HG03575 (cell line): Measurements from ENCODE around the gene SIAH1.
A peak's percentile ranks its signal among the peaks of the same experiment; 100 is the strongest.
"Not testable (repeated sequence)": the region's sequence is repeated elsewhere in the genome, so short reads cannot be mapped to it uniquely, and the experiment has no call there.

Experiments
- ATAC-seq: cut with Tn5 transposase; IDR thresholded peaks from one replicate; pipeline ENCODE4 v1.9.1; 2021; ENCODE audit not compliant: unreplicated experiment, insufficient number of reproducible peaks, low FRiP score; ENCODE audit errors: extremely low read depth

The SIAH1 gene

DNA sequence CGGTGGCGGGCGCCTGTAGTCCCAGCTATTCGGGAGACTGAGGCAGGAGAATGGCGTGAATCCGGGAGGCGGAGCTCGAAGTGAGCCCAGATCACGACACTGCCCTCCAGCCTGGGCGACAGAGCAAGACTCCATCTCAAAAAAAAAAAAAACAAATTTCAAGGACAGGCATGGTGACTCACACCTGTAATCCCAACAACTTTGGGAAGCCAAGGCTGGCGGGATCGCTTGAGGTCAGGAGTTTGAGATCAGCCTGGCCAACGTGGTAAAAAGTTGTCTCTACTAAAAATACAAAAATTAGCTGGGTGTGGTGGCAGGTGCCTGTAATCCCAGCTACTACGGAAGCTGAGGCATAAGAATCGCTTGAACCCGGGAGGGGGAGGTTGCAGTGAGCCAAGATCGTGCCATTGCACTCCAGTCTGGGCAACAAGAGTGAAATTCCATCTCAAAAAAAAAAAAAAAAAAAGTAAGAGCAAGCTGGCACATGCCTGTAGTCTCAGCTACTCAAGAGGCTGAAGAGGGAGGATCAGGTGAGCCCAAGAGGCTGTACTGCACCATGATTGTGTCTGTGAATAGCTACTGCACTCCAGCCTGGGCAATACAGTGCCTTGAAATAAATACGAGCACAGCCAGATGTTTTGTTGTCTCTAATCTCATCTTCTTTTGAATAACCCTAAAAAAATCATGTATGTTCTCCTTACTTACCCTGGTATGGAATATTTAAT is 14.4 kb downstream of the SIAH1 start:
- not testable (repeated sequence) for ATAC-seq

DNA sequence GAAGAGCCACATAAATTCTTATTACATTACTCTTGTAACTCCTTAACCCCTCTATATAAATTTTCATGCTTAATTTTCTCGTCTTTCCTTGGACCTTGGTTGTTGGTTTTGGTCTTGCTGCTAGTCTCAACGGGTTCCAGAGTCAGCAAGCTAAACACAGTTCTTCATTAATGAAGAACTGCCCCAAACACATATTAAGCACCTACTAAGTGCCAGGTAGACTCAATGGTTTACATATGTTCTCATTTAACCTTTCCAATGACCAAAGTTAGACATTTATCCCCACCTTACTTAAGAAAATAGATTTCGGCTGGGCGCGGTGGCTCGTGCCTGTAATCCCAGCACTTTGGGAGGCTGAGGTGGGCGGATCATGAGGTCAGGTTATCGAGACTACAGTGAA is 15.0 kb downstream of the SIAH1 start:
- ATAC-seq = no peak

DNA sequence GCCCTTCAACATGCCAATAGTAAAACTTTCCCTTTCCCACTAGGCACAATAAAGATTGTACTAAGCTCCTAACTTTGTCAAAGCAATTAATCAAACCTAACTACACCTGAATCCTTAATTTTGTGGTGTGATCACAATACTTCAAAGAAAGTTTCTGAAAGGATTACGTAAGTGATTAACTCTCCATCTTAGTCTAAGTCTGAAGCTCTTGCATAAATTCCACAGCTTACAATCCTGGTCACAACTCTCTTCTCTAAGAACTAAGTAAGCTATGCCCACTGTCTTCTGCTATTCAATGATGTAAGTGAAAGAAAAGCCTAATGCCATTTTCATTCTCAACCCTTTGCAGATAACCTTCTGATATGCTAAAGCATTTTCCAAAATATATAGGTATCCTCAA is 15.4 kb downstream of the SIAH1 start:
- no peak for ATAC-seq

DNA sequence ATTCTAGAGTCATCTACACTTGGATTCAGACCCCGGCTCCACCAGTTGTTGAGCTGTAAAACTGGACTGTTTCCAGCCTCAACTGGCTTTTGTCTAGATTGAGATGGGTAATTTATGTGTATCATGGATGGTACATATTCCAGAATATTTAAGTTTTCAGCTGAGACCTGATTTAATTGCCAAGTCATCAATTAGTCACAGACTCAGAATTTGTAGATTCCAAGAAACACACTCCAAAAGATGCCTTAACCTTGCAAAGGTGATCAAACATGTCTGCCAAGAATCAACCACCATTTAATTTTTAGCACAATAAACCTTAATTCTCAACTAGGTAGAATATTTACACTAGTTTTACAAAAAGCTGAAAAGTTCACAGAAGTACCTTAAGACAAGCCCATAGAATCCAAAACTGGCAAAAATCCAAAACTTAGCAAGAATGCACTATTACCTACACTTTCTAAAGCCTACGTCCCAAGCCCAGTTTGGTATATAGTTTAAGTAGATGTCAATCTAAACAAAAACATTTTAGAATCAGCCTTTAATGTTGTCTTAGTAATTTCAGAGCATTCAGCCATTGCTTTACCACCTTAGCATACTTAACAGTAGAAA is 17.7 kb downstream of the SIAH1 start:
- no peak for ATAC-seq

DNA sequence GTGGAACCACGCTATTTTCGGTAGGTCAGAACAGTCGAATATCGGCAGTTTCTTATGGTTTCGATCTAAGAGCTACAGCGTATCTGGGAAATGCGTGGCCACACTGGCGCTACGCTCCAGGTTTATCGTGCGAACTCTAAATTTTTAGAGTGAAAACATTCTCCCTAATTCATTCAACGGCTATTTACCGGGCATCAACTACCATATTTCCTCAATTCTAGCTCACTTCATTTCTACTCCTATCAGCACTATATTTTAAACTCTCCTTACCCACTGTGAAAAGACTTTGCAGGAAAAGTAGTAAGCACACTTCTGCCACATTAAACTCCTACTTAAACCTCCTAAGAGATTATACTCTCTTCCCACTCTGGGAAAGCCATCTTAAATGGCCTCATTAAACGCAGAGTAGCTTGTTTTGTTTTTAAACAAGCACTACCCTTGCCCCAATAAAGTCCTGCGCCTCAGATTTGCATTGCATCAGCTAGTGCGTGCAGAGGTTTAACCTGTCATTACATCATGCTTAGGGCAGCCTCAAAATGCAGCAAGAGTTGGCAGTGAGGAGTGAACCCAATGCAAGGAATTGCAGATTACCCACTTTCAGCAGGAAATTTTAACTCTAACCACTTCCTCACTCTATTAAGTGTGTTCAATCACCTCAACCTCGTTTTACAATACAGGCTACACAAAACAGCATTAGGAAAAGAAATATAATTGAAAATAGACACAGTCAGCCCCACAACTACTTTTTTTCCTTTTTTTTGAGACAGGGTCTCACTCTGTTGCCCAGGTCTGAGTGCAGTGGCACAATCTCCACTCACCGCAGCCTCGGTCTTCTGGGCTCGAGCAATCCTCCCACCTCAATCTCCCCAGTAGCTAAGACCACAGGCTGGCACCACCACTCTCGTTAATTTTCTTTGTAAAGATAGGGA is 18.8 kb downstream of the SIAH1 start:
- ATAC-seq = peak; percentile 40

DNA sequence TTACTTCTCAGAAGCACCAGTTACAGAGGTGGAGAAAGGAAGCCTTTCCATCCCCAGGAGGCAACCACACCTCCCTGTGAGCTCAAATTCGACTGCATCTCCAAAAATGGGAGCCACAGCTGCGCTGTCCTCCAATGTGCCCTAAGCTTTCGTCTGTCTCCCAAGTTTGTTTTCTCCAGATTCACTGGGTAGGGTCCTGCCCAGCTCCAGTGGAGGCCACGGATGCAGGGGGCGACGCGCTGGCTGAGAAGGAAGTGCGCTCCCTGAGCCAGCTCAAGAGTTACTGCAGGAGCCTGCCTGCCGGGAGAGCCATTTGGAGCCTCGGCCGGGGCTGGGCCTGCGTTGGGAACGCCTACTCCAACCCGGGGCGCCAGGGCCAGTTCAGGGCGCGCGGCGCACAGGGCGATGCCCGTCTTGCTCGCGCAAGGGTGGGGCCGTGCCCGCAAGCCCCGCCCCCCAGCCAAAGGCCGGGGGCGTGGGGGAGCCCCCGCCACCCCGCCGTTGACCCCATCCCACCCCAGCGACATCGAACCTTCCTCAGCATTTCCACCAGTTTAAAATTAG is 19.5 kb downstream of the SIAH1 start:
- peak; percentile 29 for ATAC-seq

DNA sequence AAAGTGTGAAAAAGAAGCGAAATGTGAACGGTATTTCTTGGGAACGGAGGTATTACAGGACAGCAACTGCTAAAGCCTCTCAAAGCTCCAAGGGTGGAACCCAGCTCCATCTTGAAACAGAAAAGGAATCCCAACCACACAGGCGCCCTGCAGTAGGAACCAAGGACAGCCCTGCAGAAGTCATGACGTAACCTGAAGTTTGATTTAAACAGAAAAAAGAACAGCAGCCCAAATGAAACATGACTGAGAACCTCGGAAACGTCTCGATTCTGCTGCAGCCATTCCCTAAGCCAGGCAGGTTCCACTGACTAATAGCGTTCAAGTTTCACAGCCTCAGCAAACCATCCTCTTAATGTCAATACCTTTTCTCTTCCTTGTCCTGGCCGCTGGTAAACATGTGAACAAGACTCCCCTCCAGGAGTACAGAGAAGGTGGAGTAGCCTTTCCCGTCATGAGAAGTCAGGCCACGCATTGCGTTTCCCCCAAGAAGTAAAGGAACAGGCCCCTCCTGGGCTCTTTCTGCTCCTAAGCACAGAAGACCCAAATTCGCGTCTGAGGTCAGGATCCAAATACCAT is 20.1 kb downstream of the SIAH1 start:
- ATAC-seq = no peak

DNA sequence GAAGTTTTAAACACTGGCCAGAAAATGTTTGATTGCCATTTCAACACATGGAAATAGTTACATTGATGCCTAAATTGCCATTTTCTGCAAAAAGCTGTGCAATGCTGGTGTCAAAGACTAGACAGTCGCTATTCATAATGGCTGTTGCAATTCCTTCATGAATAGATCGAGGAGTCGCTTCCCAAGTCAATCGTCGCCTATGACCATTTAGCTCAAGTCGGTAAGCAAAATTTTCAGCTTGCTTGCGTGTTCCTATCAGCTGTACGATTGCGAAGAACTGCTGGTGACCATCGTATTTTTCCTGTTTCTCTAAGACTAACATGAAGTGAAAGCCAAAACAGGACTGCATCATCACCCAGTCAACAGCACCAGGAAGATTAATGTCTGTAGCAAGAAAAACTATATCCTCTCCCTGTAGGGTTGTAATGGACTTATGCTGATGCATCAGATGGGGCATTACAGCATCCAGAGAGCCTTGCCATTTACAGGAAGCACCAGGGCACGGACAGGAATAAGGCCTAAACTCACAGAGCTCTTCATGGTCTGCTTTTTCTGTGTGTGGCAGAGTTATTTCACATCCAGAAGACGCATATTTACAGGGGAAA is 23.6 kb downstream of the SIAH1 start:
- ATAC-seq = no peak

DNA sequence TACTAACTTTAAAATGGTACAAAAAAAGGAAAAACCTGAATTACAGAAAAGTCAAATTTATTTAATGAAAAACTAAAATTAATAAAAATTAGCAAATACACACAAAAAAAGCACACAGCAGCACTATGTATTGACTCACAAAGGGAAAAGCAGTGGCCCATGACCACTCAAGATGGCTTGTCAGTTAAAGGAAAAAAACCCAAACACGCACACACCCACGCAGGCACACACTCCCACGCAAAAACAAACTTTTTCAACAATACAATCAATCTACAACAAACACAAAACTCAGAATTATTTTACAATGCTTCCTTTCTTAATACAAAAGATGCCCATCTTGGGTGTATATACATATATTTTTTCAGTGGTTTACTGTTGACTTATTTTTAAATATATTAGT is 24.2 kb downstream of the SIAH1 start:
- no peak for ATAC-seq

DNA sequence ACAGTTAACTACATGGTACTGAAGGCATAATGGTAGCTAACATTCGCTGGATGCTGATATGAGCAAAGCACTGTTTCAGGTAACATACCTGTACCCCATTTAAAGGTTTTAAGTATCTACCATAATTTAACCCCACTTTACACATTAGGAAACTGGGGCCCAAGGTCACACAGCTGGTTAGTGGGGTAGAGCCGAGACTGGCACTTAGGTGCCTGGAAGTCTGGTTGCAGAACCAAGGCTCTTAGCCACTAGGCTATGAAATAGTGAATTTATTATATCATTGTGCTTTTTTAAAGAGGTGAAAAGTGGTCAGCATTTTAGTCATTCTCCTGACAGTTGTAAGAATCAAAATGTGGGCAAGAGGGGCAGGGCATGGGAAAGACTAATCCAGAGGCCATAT is 25.2 kb downstream of the SIAH1 start:
- ATAC-seq = no peak

DNA sequence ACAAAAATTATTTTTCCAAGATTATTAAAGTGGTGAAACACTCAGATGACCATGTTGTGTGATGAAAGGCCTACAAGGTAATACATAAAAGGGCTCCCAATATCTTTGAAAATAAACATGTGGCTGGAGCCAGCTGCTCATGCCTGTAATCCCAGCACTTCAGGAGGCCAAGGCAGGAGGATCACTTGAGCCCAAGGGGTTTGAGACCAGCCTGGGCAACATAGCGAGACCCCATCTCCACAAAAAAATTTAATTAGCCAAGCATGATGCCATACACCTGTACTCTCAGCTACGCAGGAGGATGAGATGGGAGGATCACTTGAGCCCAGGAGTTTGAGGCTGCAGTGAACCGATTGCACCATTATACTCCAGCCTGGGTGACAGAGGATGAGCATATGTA is 26.8 kb downstream of the SIAH1 start:
- ATAC-seq = no peak

DNA sequence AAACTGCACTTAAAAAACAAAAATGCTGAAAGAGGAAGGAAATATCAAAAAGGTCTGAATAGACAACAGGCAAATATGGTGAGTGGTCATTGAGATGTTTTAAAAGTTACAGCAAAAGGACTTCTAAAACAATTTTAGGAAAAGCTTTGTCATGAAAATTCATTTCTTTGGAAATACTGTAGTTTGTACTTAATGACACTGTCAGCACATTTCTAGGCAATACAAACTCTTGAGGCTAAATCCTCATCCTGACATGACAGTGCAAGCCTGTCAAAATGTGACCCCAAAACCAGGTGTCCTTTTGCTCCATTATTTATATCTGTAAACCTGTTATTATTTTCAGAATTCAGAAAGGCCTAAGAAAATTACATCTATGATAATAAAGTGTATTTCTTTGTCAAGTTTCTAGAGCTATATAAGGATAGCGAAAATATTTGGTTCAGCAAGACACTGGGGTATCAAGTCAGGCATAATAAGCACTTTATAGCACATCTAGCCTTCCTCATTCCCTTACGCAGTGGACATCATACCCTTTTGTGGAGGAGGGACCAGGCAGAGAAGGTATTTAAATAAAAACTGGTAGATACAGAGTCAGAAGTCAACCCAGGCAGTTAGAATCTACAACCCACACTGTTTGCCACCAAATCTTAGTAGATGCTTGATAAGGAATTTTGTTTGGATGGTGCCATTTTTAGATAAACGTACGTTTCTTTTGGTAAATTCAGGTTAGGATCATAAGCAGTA is 28.4 kb downstream of the SIAH1 start:
- no peak for ATAC-seq

DNA sequence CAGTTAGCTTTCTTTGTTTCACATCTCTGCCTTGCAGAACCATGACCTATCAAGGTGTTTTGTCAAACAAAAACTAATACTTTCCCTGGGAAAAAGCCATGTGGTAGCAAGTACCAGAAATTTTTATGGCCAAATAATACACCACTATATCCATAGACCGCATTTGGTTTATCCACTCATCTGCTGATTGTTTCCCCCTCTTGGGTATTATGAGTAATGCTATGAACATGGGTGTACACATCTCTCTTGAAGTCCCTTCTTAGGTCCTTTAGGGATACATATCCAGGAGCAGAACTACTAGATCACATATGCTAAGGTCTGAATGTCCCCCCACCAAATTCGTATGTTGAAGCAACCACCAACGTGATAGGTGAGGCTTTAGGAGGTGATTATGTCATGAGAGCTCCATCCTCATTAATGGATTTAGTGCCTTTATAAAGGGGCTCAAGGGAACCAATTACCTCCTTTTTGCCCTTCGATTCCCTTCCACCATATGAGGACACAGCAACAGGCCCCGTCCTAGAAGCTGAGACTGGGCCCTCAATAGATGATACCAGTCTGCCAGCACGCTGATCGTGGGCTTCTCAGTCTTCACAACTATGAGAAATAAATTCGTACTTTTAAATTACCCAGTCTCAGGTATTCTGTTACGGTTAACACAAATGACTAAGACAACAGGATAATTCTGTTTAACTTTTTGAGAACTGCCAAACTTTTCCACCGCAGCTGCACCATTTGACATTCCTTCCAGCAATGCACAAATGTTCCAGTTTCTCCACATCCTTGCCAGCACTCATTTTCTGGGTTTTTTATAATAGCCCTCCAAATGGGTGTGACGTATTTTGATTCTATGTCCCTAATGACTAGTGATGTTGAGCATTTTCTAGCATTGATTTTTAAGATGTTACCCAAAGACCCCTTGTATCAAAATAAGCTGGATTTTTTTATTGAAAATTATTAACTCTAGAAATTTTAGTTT is 30.0 kb downstream of the SIAH1 start:
- ATAC-seq = no peak

DNA sequence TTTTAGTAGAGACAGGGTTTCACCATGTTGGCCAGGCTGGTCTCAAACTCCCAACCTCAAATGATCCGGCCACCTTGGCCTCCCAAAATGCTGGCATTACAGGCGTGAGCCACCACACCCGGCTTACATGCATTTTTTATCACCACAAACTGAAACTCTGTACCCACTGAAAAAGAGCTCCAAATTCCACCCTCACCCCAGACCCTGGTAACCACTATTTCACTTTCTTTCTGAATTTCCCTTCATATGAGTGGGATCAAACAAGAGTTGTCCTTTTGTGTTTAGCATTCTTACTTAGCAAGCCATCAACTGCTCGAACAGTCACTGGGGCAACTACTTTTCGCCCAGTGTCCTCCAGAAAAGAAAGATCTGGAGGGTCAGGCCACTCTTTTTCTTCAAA is 30.8 kb downstream of the SIAH1 start:
- not testable (repeated sequence) for ATAC-seq

DNA sequence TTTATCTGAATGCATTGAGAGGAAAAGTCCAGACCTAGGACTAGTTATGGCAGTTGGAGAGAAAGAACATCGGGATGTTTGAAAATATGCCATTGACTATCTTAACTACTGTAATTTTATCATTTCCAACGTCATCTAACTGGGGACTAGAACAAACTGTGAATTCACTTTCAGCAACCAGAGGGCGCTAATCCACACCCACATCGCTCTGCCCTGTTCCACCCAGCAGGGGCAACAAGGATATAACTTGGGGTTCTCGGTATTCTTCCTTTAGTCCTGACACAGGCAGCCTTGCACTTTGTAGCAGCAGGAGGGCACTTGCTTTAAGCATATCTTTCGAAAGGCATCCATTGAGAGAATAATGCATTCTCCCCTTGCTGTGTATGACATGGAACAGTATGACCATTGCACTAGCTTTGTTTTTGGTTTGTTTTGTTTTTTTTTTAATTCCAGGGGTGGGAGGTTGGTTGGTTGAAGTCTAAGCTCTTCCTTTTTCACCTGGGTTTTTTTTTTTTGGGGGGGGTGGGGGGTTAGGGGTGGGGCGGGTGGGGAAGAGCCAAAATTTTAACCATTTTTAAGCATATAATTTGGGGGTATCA is 31.5 kb downstream of the SIAH1 start:
- no peak for ATAC-seq

DNA sequence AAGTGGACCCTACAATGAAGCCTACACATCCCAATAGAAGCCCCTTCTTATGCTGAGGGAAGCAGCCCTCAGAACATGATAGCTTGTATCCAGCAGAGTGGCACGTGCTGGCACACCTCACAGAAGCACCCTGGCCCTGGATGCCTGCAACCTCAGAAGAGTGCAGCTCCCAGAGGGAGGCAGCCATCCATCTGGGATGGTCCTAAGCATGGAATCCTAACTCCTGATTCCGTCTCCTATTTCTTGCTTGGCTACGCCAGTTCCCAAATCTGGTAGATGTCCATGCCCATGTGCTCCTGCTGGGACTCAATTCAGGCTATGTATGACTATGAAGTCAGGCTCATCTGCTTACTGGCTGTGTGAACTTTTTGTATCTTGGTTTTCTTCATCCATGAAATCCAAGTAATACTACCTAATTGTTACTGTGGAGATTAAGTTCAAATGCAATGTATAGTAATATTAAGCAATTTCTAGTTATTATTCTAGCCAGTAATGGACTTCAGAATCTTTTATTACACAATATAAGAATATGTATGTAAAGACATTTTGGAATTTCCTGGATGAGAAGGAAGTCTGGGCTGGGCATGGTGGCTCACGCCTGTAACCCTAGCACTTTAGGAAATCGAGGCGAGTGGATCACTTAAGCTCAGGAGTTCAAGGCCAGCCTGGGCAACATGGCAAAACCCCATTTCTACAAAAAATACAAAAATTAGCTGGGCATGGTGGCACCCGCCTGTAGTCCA is 32.4 kb downstream of the SIAH1 start:
- no peak for ATAC-seq
